Hematopoietic multipotent progenitor cell treated with erythropoietin and hydrocortisone succinate and interleukin-3 and kit ligand, for 15 days (in vitro differentiated cells): ENCODE measurements around the gene SPSB4.

ENCODE experiments used
- DNase-seq: peaks from one replicate; pipeline ENCODE4 v3.0.0-alpha.2; 2015; ENCODE audit warnings: low spot score

The SPSB4 gene

GRCh38 chr3:141152801-141153678, 101.9 kb downstream of the SPSB4 start:
- DNase-seq: no peak

- DNase-seq: no peak
Observed at GRCh38 chr3:141153679-141153966, 102.5 kb downstream of the SPSB4 start.

GRCh38 chr3:141164852-141165251, 113.7 kb downstream of the SPSB4 start:
- DNase-seq: no peak

DNA sequence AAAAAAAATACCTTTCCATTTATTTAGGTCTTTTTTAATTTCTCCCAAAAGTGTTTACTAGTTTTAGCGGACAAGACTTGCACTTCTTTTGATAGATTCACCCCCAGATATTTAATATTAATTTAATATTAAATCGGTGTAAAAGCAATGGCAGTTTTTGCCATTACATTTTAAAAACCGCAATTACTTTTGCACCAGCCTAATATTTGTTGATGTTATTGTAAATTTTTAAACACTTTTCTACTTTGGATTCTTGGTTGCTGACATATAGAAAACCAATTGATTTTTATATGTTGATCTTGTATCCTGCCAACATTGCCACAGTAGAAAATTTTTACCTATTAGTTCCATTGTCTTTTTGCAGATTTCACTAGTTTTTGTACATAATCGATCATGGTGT, 116.5 kb downstream of the SPSB4 start:
- no peak for DNase-seq

- no peak for DNase-seq
Observed at GRCh38 chr3:141170678-141171295, 119.6 kb downstream of the SPSB4 start.

DNA sequence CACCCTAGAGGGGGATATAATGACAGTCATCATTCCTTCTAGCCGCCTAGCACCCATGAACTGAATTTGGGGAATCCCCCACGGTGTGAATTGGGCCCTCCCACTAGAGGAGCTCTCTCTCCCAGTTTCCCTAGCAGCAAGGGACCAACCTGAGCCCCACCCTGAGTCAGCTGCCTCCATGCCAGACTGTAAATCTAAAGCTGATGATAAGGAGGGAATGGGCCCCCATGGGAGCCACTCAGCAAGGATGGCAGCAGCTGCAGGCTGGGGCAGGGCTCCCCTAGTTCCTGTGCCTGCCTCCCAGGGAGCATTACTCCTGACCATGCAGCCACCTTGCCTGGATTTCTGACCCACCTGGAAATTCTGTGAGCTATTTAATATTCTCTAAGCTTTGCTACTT, 123.5 kb downstream of the SPSB4 start:
- no peak for DNase-seq

GRCh38 chr3:141176775-141177174, 125.6 kb downstream of the SPSB4 start:
- DNase-seq: no peak

- DNase-seq: no peak
Observed at GRCh38 chr3:141178026-141178425, 126.9 kb downstream of the SPSB4 start.

DNA sequence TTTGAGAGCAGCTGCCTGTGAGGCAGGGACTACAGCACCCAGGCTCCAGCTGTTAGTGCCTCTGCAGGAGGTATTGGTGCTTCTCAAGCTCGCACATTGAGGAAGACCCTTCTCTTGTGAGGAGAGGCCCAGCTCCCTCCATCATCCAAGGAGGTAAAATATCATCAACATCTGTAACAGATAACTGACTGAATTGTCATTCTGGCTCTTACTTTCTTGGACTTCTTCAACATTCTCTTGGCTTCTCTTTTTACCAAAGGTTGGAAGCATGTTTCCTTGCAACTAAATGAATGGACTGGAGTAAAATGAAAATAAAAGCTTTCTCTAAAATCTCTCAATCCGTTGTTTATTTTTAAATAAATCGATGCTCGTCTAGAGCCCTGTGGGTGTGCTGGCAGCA, 127.4 kb downstream of the SPSB4 start:
- no peak for DNase-seq

DNA sequence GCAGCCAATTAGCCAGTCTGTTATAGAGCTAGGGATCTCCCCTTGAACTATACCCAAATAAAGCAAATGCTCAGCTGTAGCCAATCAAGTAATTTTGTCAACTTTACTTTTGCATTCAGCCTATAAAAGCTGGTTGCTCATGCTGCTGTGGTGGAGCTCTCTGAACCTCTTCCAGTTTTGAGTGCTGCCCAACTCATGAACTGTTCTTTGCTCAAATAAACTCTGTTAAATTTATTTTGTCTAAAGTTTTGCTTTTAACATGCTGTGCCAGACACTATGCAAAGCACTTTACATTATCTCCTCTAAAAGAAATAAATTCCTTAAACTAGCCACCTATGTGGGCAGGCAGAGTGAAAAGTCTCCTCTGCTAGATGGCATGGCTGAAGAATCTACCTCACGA, 128.8 kb downstream of the SPSB4 start:
- no peak for DNase-seq

GRCh38 chr3:141181196-141181595, 130.0 kb downstream of the SPSB4 start:
- DNase-seq: no peak

DNA sequence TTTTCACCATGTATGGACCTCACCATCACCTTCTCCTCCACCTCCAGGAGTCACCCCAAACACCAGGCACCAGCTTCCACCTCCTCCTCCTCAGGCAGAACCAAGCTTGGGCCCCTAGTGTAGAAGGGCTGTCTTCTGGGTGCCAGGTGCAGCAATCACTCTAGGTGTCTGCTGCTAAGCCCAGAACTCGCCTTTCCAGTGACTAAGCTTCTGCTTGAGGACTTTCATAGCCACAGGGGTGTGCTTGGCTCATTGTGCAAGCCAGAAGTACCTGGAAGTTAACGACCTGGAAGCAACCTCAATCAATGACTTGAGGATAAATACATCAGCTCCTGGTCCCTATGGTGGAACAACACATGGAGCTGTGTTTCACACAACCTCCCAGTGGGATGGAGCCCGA, 130.7 kb downstream of the SPSB4 start:
- no peak for DNase-seq

- no peak for DNase-seq
Observed at GRCh38 chr3:141183606-141184005, 132.5 kb downstream of the SPSB4 start.

- DNase-seq: no peak
Observed at GRCh38 chr3:141184430-141184829, 133.3 kb downstream of the SPSB4 start.

DNA sequence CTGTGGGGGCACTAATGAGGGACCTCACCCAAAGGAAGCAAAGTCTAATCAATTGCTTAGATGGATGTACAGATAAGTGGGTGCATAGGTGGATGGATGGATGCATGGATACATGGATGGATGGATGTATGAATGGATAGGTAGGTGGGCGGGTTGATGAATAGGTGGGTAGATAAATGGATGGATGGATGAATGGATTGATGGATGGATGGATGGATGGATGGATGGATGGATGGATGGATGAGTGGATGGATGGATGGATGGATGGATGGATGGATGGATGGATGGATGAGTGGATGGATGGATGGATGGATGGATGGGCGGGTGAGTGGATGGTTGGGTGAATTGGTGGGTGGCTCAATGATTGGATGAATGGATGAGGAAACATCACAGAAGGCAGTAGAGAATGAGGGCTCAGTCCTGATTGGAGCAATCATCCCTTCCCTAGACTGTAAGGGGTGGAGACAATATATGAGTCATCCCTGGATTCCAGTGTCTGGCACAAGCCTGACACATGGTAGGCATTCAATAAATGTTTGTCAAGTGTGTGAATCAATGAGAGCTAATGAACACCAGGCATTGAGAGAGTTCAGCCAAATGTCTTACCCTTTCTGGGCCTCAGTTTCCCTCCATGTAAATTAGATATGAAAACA, 140.1 kb downstream of the SPSB4 start:
- no peak for DNase-seq

DNA sequence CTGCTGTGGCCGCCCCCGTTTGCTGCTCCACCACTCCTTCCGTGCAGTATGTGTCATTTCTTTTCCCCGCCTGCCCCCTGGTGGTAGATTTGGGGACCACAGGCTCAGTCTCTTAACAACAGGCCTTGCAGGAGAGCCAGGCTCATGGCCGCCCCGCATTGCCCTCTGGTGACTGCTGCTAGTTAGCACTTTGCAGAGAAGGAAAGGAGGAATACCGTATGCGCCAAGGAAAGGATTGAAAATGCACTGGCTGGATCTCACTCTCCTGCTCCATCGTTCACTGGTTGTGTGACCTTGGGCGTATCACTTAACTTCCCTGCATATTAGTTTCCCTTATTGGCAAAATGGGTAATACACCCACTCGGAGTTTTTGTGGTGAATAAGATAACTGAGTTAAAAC, 141.2 kb downstream of the SPSB4 start:
- peak; percentile 83 for DNase-seq

- no peak for DNase-seq
Observed at GRCh38 chr3:141193066-141193830, 142.1 kb downstream of the SPSB4 start.
